Fibroblast of pulmonary artery (primary cell): ENCODE results near the gene CLDN14.
"Not testable (repeated sequence)": the region's sequence is repeated elsewhere in the genome, so short reads cannot be mapped to it uniquely, and the experiment has no call there.

ENCODE experiments used
- DNase-seq: peaks from one replicate; pipeline ENCODE4 v3.0.0-alpha.2; 2010; ENCODE audit warnings: low read depth
- H3K4me3 ChIP-seq: replicated peaks from 2 replicates; pipeline ENCODE4 v1.5.1; 2011; ENCODE audit warnings: low read depth, mild to moderate bottlenecking, control low read depth, low read length, moderate library complexity
- CTCF ChIP-seq: IDR thresholded peaks from 2 replicates; pipeline ENCODE4 v1.5.1; 2011; ENCODE audit warnings: mild to moderate bottlenecking, control low read depth, low read length, inconsistent platforms; ENCODE audit errors: missing control alignments

Gene CLDN14

GRCh38 chr21:36481639-36482038, 1.7 kb upstream of the CLDN14 start:
- DNase-seq = no peak
- no peak overlapping the region for H3K4me3 ChIP-seq
- no peak for TF ChIP-seq CTCF

GRCh38 chr21:36480618-36481017, 696 bp upstream of the CLDN14 start:
- no peak for TF ChIP-seq CTCF
- H3K4me3 ChIP-seq = no peak overlapping the region
- no peak for DNase-seq

- TF ChIP-seq CTCF = peak; percentile 36
- no peak overlapping the region for H3K4me3 ChIP-seq
- DNase-seq = peak; percentile 14
These were observed 981 bp downstream of the CLDN14 start for GRCh38 chr21:36478941-36479340.

- no peak for TF ChIP-seq CTCF
- no peak overlapping the region for H3K4me3 ChIP-seq
- peak; percentile 80 for DNase-seq
These were observed 1.7 kb downstream of the CLDN14 start for GRCh38 chr21:36478207-36478701.

- no peak for TF ChIP-seq CTCF
- no peak overlapping the region for H3K4me3 ChIP-seq
- DNase-seq = no peak
These were observed 2.4 kb downstream of the CLDN14 start for GRCh38 chr21:36477559-36477958.

GRCh38 chr21:36477001-36477400, 2.9 kb downstream of the CLDN14 start:
- DNase-seq = no peak
- H3K4me3 ChIP-seq = no peak overlapping the region
- no peak for TF ChIP-seq CTCF

- DNase-seq, H3K4me3 ChIP-seq: not testable (repeated sequence)
These were observed 3.4 kb downstream of the CLDN14 start for GRCh38 chr21:36476541-36476940.

GRCh38 chr21:36474591-36474990, 5.3 kb downstream of the CLDN14 start:
- TF ChIP-seq CTCF = no peak
- H3K4me3 ChIP-seq = no peak overlapping the region

More at GRCh38 chr21:36474591-36474990, 5.3 kb downstream of the CLDN14 start:
- no peak for DNase-seq
